GM19467 (cell line): ENCODE results near the gene CEP112.

ENCODE experiments used
- ATAC-seq: cut with Tn5 transposase; IDR thresholded peaks from one replicate; pipeline ENCODE4 v1.9.1; 2021; ENCODE audit warnings: mild to moderate bottlenecking, moderate library complexity; ENCODE audit not compliant: unreplicated experiment

Gene CEP112

DNA sequence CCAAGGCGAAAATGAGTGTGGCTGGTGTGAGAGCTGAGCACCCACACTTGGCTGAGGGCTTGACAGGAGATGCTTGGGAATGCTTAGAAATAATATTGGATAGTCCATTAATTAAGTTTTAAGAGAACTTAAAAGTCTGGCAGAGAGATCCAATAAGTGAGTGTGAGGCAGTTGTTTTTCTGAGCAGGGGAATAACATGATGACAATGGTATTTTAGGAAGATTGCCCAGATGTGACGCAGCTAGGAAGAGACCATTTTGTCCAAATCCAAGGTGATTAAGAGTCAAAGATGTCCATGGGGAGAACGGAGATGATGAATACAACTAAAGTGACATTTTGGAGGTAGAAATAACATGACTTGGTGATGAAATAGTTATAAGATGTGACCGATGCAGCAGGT lies 527.7 kb downstream of the CEP112 start:
- ATAC-seq: no peak

DNA sequence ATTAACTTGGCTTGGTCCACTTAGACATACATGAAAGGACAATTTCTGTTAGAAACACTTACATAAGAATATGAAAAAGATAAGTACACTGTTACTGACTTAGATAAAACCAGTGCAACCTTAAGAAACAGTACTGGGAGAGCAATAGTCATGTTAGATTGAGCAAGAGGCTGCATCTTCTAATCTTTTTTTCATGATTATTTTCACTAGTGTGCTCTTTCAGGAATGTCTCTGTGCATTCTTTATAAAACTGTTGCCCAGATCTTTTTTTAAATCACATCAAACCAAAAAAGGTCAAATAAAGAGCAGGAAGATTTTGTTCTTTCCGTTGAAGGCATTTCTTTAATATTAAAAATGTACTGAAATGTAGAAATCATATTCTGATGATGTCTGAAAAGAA lies 529.7 kb downstream of the CEP112 start:
- no peak for ATAC-seq

DNA sequence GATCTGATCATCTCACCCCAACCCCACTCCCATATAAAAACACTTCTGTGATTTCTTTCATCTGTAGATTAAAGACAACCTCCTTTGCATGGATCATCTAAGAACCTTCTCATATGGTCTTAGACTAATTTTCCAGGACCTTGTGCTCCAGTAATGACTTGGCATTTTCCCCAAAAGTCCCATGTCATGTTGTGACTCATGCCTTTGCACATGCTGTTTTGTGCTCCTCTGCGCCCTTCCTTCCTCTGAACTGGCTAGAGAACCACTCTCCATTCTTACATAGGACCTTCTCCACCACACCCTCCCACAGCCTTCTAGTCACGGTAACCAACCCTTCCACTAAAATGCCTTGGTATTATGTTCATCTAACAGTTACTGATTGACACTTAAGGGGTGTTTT lies 531.0 kb downstream of the CEP112 start:
- no peak for ATAC-seq

DNA sequence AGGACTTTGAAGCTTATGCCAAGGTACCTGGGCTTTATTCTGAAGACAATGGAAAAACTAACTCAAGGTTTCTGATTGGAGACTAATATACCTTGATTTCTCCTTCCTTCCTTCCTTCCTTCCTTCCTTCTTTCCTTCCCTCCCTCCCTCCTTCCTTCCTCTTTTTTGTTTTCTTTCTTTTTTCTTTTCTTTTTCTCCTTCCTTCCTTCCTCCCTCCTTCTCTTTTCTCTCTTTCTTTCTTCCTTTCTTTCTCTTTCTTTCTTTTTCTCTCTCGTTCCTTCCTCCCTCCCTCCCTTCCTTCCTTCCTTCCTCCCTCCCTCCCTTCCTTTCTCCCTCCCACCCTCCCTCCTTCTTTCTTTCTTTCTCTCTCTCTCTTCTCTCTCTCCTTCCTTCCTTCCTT lies 531.9 kb downstream of the CEP112 start:
- ATAC-seq: no peak

DNA sequence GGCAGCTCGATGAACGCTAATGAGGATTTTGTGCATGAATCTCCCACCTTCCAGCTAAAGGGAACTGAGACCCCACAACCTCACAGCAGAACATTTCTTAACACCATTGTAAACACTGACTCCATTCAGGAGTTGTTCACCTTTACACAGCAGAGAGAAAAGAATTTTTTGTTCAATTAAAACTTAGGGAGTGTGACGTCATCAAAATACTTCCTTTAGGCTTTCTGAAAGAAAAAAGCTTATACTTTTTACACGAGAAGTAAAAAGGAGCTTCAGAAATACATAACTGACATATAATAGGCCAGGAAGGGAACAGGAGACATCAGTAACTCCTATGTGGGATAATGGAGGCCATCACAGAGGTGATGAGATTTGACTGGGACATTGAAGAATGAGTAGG lies 532.4 kb downstream of the CEP112 start:
- ATAC-seq: no peak

DNA sequence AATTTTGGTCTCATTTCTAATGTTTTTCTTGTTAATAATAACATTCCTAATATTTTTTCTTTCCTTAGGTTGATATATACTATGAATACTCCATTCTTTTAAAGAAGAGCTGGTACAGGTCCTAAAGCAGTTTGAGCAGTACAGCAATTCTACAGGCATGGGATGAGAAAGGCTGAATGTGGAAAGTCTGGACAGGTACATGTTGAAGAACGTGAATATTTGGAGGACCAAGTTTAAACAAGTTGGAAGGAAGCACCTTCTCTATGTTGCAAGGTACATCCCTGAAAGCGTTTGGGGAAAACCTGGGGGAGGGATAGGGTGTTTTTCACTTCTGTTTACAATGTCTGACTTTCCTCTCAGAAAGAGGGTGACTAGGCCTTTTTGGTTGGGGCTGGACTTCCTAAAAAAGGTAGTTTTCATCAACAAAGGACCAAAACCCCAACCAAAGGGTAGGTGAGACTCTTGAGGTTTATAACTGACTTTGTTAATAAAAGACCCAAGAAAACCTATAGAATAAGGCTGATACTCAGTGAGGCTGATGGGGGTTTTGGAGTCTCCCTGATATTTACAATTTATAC lies 534.6 kb downstream of the CEP112 start:
- no peak for ATAC-seq

DNA sequence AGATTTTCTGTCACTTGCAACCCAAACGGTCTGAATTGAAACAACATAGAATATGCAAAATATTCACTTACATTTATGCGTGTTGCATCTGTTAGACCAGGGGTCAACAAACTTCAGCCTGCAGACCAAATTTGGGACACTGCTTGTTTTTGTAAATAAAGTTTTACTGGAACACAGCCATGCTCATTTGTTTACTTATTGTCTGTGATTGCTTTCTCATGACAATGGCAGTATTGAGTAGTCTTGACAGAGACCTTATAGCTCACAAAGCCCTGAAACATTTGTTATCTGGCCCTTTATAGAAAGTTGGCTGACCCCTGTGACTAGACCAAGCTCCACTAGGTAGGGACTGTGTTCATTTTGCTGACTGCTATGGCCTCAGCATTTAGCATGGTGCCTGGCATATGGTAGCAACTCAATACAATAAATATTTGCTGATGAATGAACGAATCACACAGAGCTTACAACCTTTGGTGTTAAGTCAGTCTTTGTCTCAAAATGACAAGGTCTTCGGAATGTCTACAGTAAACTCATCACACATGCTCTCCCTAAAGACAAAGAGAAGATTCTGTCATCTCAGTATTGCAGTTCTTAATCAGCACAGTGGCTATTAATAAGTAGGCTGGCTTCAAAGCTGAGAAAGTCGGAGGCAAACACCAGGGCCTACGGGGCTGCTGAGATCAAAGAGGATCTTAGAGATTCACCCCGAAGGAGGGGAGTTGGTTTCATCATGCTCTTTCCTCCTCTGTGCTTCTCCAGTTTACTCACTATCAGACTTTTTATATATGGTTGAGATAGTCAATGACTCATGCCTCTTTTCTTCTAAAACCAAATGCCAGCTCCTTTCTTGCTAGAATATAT lies 535.3 kb downstream of the CEP112 start:
- no peak for ATAC-seq

DNA sequence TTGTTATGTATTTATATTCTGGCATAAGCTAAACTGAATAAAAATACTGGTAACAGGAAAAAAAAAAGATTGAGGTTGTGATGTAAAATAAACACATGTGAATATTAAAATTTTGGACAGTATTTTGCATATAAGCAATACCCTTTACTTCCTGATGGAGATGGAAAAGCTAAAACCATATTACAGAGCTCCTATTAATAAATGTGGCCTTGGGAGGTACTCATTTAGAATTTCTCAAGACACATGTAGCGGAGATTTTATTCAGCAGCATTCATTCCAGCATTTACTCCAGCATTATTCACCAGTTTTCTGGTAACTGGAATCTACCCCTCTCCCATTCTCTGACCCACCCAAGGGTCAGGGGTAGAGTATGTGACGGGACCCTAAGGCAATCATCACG lies 536.2 kb downstream of the CEP112 start:
- ATAC-seq: no peak

DNA sequence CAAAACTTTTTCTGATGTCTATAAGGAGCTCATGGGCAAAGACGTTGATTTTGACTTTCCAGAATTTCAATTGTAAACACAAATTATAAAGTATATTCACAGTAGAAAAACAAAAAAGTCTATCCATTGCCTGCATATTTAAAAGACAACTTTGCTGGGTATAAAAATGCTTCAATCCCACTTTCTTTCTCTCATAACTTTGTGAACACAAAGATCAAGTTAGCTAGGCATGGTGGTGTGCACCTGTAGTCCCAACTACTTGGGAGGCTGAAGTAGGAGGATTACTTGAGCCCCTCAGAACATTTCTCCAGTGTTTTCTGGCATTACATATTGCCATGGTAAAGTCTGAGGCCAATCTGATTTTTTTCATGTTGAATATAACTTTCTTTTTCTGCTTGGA lies 547.4 kb downstream of the CEP112 start:
- no peak for ATAC-seq

DNA sequence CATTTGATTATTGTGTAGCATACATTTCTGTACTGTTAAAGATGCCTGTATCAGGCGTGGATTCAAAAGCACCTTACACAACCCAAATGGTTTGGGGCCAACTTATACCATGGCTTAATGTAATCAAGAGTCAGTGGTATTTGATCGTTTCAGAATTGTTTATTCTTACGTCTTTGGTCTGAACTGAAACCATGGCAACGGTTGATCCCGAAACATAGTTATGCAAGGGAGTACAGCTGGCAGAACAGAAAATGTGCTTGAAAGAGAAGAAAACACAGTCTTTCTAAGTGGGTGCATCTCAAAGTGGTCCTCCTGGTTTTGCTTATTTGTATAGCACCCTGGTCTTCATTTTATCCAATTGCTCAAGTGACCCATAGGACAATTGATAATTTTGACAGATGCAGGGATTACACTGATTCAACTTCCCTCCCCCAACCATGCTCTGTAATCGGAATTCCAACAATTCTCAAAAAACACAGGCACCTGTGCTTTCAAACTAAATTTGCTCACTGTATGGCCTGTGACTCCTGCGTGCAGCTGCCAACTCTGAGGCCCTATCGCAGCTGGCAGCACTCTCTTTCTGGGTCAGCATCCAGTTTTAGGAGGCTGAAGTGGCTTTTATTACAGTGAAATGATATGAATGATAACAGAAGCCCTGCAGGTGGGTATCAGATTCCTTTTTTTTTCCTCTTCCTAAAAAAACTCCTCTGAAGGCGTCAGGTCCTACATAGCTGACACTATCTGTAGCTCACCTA lies 553.5 kb downstream of the CEP112 start:
- no peak for ATAC-seq

DNA sequence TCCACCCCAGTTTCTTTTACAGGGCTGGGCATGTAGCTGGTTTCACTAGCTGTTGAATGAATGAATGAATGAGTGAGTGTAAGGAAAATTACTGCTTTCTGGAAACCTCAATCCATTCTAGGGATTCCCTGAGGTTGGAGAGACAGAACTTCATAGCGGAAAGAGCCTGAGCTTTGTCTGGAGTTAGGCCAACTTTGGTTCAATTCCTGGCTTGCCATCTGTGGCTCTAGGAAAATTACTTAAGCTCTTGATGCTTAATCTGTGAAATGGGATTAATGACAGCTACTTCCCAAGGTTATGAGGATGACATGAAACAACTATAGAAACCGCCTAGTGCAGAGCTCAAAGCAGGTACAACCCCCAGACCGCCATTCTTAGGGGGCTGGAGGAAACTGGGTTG lies 554.1 kb downstream of the CEP112 start:
- ATAC-seq: no peak

DNA sequence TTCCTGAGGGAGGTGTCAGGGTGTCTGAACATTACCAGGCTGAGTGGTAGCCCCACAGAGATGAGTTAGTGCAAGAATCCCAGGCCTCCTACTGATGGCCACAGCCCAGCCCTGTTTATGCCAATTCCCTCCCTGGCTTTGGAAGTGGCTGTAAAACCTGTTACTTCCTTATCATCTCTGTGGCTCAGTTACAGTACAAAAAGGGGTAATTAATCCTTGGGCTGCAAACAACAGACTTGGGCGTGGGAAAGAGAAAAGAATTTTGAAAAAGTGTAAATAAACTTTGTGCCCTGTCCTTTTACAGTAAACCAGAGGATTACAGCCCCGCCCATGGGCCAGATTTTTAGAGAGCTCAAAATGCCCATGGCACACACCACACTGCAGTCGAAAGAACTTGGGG lies 557.4 kb downstream of the CEP112 start:
- no peak for ATAC-seq

DNA sequence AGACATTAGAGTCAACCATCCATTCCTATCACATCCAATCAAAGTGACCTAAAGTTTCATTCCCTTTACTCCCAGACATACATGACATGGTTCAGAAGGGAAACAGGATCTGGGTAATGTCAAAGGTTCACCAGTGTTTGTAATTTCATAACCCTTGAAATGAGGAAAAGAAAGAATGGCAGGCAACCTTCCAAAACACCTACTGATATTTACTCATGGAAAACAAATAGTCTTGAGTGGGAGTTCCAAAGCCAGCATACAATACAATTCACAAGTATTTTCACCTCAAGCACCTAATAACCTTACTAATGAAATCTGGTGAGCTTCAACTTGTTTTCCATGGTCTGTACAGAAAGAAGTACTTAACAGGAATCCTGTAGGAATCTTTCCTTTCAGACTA lies 557.9 kb downstream of the CEP112 start:
- ATAC-seq: no peak

DNA sequence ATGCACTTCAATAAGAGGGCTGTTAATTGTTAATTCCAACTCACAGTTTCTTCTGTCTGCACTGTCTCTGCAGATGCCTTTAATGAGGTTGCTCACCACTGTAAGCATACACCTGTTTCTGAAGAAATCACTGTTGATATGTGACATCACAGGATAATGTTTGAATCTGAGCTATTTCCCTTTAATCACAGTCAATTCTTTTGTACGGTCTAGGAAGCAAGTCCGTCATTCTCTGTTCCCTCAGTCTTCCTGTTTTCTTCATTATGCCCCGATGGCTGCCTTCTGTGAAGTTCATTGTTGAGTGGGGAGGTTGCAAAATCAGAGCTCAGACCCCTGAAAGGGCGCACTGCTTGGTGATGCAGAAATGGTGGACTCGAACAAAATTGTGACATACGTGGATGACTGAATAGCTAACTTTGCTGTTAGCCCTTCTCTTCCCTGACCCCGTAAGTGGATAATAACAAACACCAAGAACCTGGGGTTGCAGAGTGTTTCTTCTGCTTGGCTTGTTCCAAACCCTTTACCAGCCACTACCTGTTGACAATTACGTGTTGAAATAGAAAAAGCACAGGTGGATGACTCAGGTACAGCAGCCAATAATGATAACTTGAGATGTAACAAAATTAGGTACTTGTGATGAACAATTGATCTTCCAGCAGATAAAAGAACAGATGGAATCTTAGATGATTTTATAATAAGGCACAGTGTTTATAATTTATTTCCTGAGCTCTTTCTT lies 558.6 kb downstream of the CEP112 start:
- ATAC-seq: no peak

DNA sequence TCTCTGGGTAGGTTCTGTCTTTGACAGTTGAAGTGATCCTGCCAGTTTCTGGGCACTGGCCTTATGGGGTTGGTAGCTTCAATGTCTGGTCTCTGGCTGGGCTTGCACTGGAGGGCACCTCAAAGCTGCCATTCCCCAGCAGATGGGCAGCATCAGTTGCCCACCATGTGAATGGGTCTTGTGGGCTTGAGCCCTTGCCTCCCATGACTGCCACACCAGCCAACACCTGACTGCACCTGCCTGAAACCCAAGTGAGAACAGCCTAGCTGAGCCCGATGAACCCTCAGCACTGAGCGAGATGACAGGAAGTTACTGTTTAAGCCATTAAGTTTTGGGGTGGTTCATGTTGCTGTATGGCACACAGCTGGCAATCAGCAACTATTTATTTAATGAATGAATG lies 561.4 kb downstream of the CEP112 start:
- no peak for ATAC-seq

DNA sequence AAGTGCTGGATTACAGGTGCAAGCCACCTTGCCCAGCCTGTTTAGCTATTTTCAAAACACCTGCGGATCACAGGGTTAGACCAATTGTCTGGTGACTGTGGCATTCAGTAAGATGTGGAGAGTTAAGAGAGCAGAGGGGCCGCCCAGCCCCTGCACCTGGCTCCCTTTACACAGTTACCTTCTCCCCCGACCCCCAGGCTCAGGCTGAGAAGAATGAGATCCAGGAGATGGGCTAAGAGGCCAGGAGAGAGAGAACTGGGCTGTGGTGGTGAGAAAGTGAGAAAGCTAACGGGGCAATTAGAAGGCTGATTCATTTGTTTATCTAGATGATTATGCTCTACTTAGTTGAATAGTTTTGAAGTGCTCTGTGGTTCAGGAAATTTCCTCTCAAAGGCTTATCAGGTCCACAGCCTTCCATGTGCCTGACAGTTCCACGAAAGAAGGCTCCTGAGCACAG lies 562.7 kb downstream of the CEP112 start:
- no peak for ATAC-seq

DNA sequence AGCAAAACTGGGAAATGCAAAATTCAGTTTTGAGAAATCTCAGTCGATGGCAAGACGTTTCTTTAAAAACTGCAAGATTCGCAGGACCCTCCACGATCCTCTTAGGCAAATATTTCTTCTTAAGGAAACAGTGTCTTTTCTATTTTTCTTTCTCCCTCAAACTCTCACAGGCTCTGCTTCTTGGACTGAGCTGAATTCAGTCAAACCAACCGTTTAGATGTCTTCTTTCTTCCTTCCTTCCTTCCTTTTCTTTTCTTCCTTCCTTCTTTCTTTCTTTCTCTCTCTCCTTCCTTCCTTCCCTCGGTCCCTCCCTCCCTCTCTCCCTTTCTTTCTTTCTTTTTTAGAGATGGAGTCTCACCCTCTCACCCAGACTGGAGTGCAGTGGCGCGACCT lies 563.3 kb downstream of the CEP112 start:
- no peak for ATAC-seq

DNA sequence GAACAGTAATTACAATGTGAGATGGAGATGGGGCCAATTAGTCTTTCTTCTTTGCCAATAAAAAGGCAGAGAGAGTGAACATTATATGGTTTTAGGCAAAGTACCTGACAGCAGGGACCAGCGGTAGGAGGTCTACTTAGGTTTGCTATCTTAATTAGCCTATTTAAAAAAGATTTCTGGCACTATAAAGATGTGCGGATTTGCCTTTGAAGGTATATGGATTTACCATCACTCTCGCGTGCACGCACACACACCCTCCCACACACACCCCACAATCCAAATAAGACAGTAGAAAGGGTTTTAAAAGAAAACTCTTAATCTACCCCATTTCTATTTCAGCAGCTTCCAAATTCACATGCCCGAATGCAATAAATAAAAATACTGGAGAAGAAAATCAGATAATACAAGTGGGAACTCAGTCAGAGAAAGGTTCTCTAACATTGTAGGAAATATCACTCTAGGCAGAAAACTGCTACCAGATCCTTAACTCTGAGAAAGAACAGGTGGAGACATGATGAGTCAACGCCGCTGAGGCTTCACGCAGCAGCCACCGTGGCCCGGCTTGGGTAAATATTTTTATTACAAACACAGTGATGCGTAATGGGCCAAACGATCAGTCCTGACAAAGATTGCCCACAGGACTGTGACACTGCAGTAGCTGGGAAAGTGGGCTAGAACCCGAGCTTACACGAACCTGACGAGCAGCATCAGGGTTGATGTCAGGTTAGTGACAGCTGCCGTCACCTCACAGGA lies 563.9 kb downstream of the CEP112 start:
- no peak for ATAC-seq

DNA sequence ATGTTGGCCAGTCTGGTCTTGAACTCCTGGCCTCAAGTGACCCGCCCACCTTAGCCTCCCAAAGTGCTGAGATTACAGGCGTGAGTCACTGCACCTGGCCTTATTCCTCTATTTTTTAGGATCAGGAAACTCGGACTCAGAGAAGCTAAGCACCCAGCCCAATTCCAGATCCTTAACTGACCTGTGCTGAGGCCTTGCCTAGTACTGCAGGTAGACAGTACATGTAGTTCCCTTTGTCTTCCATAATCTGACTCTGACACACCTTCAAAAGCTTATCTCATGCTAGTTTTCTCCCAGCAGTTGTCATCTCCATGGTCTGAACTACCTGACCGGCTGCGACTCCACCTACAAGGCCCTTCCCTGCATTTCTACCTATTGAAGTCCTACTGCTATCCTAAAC lies 564.8 kb downstream of the CEP112 start:
- ATAC-seq: no peak

DNA sequence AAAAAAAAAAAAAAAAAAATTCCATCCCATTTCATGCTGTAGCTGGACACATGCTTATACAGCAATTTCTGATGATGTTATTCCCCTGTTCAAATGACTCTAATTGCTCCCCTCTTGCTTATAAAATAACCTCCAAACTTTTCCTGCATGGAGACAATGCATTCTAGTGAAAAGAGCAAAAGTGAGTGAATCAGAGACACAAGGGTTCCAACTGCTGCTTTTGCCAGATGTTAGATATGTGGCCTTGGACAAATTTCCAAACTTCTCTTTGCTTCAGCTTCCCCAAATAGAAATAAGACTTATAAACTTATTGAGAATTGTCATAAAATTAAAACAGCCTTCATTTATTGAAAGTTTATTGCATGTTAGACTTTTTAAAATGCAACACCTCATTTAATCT lies 565.5 kb downstream of the CEP112 start:
- ATAC-seq: no peak

DNA sequence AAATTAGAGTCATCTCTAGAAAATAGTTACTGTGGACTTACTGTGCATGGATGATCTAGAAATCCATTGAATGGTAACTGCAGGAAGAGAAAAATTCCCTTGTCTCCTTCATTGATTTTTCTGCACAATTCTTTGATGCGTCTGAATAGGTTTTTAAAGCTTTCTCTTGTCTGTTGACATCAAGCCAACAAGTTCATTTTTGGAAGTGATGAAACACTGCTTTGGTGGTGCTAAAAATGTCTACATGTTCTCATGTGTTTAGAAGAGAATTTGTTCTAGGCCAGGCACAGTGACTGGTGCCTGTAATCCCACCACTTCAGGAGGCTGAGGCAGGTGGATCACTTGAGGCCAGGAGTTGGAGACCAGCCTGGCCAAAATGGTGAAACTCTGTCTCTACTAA lies 573.4 kb downstream of the CEP112 start:
- ATAC-seq: no peak
